IPS-20b (cell line): ENCODE results near the gene JAKMIP1.

Experiments used
- H3K27ac ChIP-seq: one replicate; pipeline ENCODE4 v1.5.1; 2013; ENCODE audit warnings: low read length
- H3K27me3 ChIP-seq: 2 replicates; pipeline ENCODE4 v1.6.1; 2013; ENCODE audit warnings: mild to moderate bottlenecking, low read length, inconsistent platforms; ENCODE audit not compliant: insufficient read depth
- H3K36me3 ChIP-seq: 2 replicates; pipeline ENCODE4 v1.6.1; 2013; ENCODE audit warnings: low read depth, mild to moderate bottlenecking, inconsistent platforms, low read length, moderate library complexity; ENCODE audit not compliant: insufficient read depth
- H3K4me1 ChIP-seq: 2 replicates; pipeline ENCODE4 v1.6.1; 2013; ENCODE audit warnings: mild to moderate bottlenecking, control low read depth, inconsistent platforms, low read length, moderate library complexity; ENCODE audit not compliant: insufficient read depth
- H3K4me3 ChIP-seq: 2 replicates; pipeline ENCODE4 v1.5.1; 2013; ENCODE audit warnings: mild to moderate bottlenecking, low read length, inconsistent platforms
- H3K9ac ChIP-seq: 2 replicates; pipeline ENCODE4 v1.6.1; 2013; ENCODE audit warnings: low read depth, mild to moderate bottlenecking, inconsistent platforms, low read length, moderate library complexity
- H3K9me3 ChIP-seq: 2 replicates; pipeline ENCODE4 v1.6.1; 2013; ENCODE audit warnings: mild to moderate bottlenecking, low read depth, low read length, inconsistent platforms; ENCODE audit not compliant: insufficient read depth

Gene JAKMIP1

GRCh38 chr4:6200011-6200921, at the start of gene JAKMIP1:
Gene JAKMIP1 (minus strand): TSS chr4:6200549. CDS start chr4:6112850, 87,699 bp downstream.
- Histone ChIP-seq H3K27ac (no peak within 1 kb of the TSS), H3K9ac (peak within 1 kb of the TSS; percentile 48; the same call in 1 of the 2 replicates), H3K36me3 (no peaks in the 10 kb centered on the region), H3K4me1 (peaks cover 15% of the 10 kb centered on the region), H3K9me3 (no peaks in the 10 kb centered on the region), H3K4me3 (peak within 1 kb of the TSS; percentile 76), H3K27me3 (peaks cover 44% of the 10 kb centered on the region)

GRCh38 chr4:6248394-6248793, 48.0 kb upstream of the JAKMIP1 start:
- H3K9ac ChIP-seq = no peak overlapping the region
- peaks cover 10% of the 10 kb centered on the region for H3K27me3 ChIP-seq
- peaks cover 8% of the 10 kb centered on the region; the same call in 1 of the 2 replicates for H3K9me3 ChIP-seq
- H3K4me3 ChIP-seq = no peak overlapping the region
- no peak overlapping the region for H3K27ac ChIP-seq
- no peaks in the 10 kb centered on the region for H3K36me3 ChIP-seq
- peaks cover 6% of the 10 kb centered on the region; the same call in 1 of the 2 replicates for H3K4me1 ChIP-seq

- Histone ChIP-seq H3K27me3 (peaks cover 10% of the 10 kb centered on the region), H3K9me3 (peaks cover 8% of the 10 kb centered on the region; the same call in 1 of the 2 replicates), H3K4me3 (peak overlapping the region; percentile 61; the same call in 1 of the 2 replicates)
Observed at GRCh38 chr4:6246170-6246634, 45.9 kb upstream of the JAKMIP1 start.

DNA sequence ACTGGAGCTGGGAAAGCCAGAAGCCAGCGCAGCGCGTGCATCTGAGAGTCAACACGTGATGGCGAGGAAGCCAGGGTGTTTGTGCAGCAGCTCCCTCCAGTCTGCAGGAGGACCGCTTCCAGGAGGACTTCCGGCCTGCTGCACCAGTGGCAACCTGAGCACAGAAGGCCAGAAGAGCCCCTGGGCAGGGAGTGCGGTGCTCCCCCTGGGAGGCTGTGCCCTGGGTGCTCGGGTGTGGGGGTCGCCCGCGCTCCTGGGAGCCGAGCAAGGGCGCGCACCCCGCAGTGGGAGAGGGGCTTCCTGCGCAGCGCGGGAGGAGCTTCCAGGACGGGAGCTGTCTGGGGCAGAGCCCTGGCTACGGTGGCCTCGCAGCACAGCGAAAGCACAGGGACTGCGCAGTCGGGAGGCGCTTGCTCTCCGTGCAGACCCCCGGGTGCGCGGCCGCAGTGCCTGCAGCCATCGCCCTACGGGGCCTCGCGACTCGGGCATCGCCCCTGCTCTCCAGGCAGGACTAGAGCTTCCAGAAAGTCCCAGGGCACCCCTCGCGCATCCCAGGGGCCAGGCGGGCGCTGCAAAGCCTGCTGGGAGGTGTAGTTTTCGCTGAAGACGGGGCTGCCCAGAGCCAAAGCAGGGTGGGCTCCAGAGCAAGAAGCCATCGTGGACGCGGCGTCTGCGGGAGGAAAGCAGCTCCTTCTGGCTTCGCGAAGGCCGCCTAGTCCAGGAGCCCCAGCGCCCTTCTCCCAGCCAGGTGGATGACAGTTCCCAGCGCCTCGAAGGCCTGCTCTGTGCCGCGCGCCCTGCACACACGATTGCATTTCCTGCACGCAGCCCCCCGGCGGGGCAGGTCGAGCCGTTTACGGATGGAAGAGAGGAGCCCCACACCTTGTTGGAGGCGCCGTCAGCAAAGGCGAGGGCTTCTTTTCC, 45.2 kb upstream of the JAKMIP1 start:
- H3K36me3 ChIP-seq = no peaks in the 10 kb centered on the region
- H3K9ac ChIP-seq = peak overlapping the region; percentile 51; the same call in 1 of the 2 replicates
- peaks cover 10% of the 10 kb centered on the region for H3K27me3 ChIP-seq
- peaks cover 6% of the 10 kb centered on the region; the same call in 1 of the 2 replicates for H3K4me1 ChIP-seq
- H3K27ac ChIP-seq = no peak overlapping the region
- H3K4me3 ChIP-seq = peak overlapping the region; percentile 61; the same call in 1 of the 2 replicates
- H3K9me3 ChIP-seq = peaks cover 8% of the 10 kb centered on the region; the same call in 1 of the 2 replicates

More at GRCh38 chr4:6246170-6246634, 45.9 kb upstream of the JAKMIP1 start:
- Histone ChIP-seq H3K9ac (no peak overlapping the region), H3K4me1 (peaks cover 6% of the 10 kb centered on the region; the same call in 1 of the 2 replicates), H3K36me3 (no peaks in the 10 kb centered on the region), H3K27ac (no peak overlapping the region)

DNA sequence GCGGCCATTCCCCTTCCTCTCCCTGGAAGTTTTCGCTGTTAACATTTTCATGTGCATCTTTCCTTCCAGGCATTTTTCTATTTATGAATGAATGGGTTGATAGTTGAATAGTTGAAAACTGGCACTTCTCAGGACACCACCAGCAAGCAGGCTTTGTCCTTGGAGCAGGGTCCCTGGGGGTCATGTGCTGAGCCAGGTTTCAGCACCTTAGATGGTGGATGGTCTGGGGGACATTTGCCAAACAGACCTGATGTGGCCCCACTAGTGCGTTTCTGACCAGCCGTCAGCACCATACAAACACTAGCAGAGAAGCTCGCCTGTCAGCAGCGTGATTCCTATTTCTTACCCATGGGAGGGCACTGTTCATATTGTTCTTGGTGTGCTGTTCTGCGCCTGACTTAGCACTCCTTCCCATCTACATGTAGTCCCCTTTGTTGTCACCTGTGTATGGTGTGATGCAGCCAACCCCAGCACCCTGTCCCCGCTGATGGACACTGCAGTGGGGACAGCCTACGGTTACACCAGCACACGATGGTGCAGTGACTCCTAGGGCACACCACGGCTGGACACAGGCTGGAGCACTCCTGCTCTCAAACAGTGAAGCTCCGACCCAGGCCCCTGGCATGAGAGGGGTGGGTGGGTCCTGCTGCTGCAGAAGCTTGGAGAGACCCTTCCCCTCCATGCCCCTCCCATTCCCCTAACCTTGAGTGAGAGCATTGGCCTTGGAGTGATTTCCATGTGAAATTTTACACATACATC, 42.1 kb upstream of the JAKMIP1 start:
- peaks cover 10% of the 10 kb centered on the region for H3K27me3 ChIP-seq
- H3K4me3 ChIP-seq = no peak overlapping the region
- no peaks in the 10 kb centered on the region for H3K36me3 ChIP-seq
- no peaks in the 10 kb centered on the region for H3K4me1 ChIP-seq
- no peak overlapping the region for H3K27ac ChIP-seq
- H3K9me3 ChIP-seq = peaks cover 8% of the 10 kb centered on the region; the same call in 1 of the 2 replicates
- no peak overlapping the region for H3K9ac ChIP-seq

GRCh38 chr4:6241062-6241845, 40.9 kb upstream of the JAKMIP1 start:
- Histone ChIP-seq H3K9ac (no peak overlapping the region), H3K4me1 (no peaks in the 10 kb centered on the region), H3K9me3 (peaks cover 8% of the 10 kb centered on the region; the same call in 1 of the 2 replicates)

DNA sequence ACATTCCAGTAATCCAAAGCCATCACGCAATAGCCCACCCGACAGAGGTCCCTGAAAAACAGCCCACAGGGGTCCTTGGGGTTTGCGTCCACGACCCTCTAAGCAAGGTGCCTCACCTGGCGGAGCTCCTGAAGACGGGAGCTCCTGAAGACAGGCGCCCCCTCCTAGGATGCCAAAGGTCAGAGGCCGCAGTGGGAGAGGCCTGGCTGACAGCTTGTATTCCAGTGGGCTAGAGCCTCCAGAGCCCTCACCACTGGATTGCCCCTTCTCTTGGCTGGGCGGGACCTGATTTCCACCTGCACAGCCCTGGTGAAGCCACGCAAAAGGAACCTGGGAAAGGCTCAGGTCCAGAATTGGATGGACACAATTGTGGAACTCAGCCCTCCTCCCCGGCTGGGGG, 39.6 kb upstream of the JAKMIP1 start:
- H3K9me3 ChIP-seq = peaks cover 8% of the 10 kb centered on the region; the same call in 1 of the 2 replicates
- no peak overlapping the region for H3K4me3 ChIP-seq
- H3K27me3 ChIP-seq = peaks cover 6% of the 10 kb centered on the region
- no peaks in the 10 kb centered on the region for H3K4me1 ChIP-seq
- H3K27ac ChIP-seq = no peak overlapping the region
- H3K9ac ChIP-seq = no peak overlapping the region
- H3K36me3 ChIP-seq = no peaks in the 10 kb centered on the region

More at GRCh38 chr4:6241062-6241845, 40.9 kb upstream of the JAKMIP1 start:
- no peak overlapping the region for H3K27ac ChIP-seq
- no peak overlapping the region for H3K4me3 ChIP-seq
- H3K27me3 ChIP-seq = peaks cover 10% of the 10 kb centered on the region
- H3K36me3 ChIP-seq = no peaks in the 10 kb centered on the region

DNA sequence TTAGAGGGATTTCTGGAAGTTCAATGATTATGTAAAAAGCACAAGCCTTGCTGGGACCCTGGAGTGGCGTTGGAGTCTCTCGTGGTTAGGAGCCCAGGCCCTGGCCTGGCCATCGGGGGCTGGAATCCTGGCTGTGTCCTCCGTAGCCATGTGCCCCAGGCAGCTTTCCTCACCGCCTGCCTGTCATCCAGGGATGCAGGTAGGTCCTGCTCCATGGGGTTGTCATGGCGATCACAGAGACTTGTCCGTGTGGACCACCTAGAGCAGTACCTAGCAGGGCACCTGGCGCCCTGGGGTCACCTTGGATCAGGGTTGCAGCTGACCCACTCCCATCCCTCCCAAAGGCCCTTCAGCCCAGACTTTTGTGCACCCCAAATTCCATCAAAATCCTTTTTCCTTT, 39.1 kb upstream of the JAKMIP1 start:
- Histone ChIP-seq H3K36me3 (no peaks in the 10 kb centered on the region), H3K4me1 (no peaks in the 10 kb centered on the region), H3K4me3 (no peak overlapping the region), H3K9ac (no peak overlapping the region), H3K27me3 (peaks cover under 1% of the 10 kb centered on the region; the same call in 1 of the 2 replicates), H3K9me3 (peaks cover 6% of the 10 kb centered on the region; the same call in 1 of the 2 replicates), H3K27ac (no peak overlapping the region)

DNA sequence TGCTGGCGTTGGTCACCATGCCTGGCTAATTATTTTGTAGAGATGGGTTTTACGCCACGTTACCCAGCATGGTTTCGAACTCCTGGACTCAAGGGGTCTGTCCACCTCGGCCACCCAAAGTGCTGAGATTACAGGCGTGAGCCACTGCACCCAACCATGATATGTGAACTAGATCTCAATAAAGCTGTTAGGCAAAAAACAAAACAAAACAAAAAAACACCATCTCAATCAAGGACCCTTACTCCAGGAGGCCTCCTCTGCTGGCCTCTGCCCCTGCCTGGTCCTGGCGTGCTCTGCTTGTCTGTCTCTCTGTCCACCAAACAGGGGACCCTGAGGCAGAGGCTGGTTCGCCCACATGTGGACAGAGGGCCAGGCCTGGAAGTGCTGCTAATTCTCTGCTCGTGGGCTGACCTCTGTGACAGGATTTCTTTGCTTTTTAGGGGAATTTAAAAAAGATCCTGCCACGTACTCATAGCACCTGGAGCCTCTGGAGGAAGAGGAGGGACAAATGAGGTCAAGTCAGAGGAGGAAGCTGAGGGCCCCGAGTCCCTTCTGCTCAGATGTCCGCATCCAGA, 36.6 kb upstream of the JAKMIP1 start:
- H3K27me3 ChIP-seq = no peaks in the 10 kb centered on the region
- no peak overlapping the region for H3K4me3 ChIP-seq
- H3K27ac ChIP-seq = no peak overlapping the region
- no peaks in the 10 kb centered on the region for H3K36me3 ChIP-seq
- no peaks in the 10 kb centered on the region for H3K9me3 ChIP-seq
- no peaks in the 10 kb centered on the region for H3K4me1 ChIP-seq
- no peak overlapping the region for H3K9ac ChIP-seq
